HepG2 (cell line): ENCODE measurements around the gene KIF3C. TPM values are rescaled to one million over a fixed set of nuclear protein-coding genes. Genes with fewer than 3 reads are reported as not detected.

ENCODE experiments used
- ARNT ChIP-seq: fragments of 450-650 bp; IDR thresholded peaks from 2 replicates; pipeline ENCODE4 v1.6.1; 2017
- BRCA1 ChIP-seq: sonication (generic); formaldehyde crosslinking; IDR thresholded peaks from 2 replicates; pipeline ENCODE4 v1.4.0; 2020; ENCODE audit warnings: missing genetic modification reagents
- CENPT ChIP-seq: sonication (generic); formaldehyde crosslinking; IDR thresholded peaks from 2 replicates; pipeline ENCODE4 v1.8.0; 2022; ENCODE audit warnings: low read depth, mild to moderate bottlenecking, moderate library complexity, missing genetic modification reagents
- ELK4 ChIP-seq: sonication (generic); formaldehyde crosslinking; IDR thresholded peaks from 2 replicates; pipeline ENCODE4 v1.9.0; 2021; ENCODE audit warnings: missing genetic modification reagents, borderline replicate concordance
- ETV5 ChIP-seq: IDR thresholded peaks from 2 replicates; pipeline ENCODE4 v1.6.1; 2018; ENCODE audit warnings: missing biosample characterization, missing genetic modification reagents, inconsistent platforms, borderline replicate concordance
- HNF4G ChIP-seq, 2 experiments: sonication (generic) in 1 of 2; formaldehyde crosslinking in 1 of 2; IDR thresholded peaks; 2 replicates each; pipeline versions ENCODE4 v1.4.0 to v1.6.1; 2011 to 2020; ENCODE audit warnings: borderline replicate concordance in 2 of 2, low read depth in 2 of 2, mild to moderate bottlenecking in 2 of 2, low read length in 1 of 2, missing genetic modification reagents in 1 of 2, moderate library complexity in 1 of 2
- KDM5A ChIP-seq: fragments of 200-600 bp; sonication (generic); IDR thresholded peaks from 2 replicates; pipeline ENCODE4 v1.7.0; 2018; ENCODE audit warnings: antibody characterized with exemption, mild to moderate bottlenecking, low read length, borderline replicate concordance
- MED1 ChIP-seq: sonication (generic); formaldehyde crosslinking; IDR thresholded peaks from 2 replicates; pipeline ENCODE4 v1.4.0; 2020; ENCODE audit warnings: missing genetic modification reagents
- MXI1 ChIP-seq: IDR thresholded peaks from 3 replicates; pipeline ENCODE4 v1.6.1; 2012; ENCODE audit warnings: low read depth, low read length, inconsistent platforms, borderline replicate concordance
- NKX3-1 ChIP-seq: sonication (generic); formaldehyde crosslinking; IDR thresholded peaks from 2 replicates; pipeline ENCODE4 v1.5.0; 2020; ENCODE audit warnings: missing genetic modification reagents
- NPAS2 ChIP-seq: sonication (generic); formaldehyde crosslinking; IDR thresholded peaks from 2 replicates; pipeline ENCODE4 v1.8.0; 2022; ENCODE audit warnings: mild to moderate bottlenecking, missing genetic modification reagents, borderline replicate concordance
- NR3C1 ChIP-seq: sonication (generic); formaldehyde crosslinking; IDR thresholded peaks from 2 replicates; pipeline ENCODE4 v1.4.0; 2020; ENCODE audit warnings: missing genetic modification reagents
- PITX1 ChIP-seq: sonication (generic); formaldehyde crosslinking; IDR thresholded peaks from 2 replicates; pipeline ENCODE4 v1.5.1; 2020; ENCODE audit warnings: mild to moderate bottlenecking, missing genetic modification reagents
- POGK ChIP-seq: sonication (generic); formaldehyde crosslinking; conservative IDR thresholded peaks from 2 replicates; pipeline ENCODE4 v1.8.0; 2022; ENCODE audit warnings: mild to moderate bottlenecking, moderate library complexity, missing genetic modification reagents
- TBP ChIP-seq: sonication (generic); formaldehyde crosslinking; IDR thresholded peaks from 2 replicates; pipeline ENCODE4 v1.5.0; 2020; ENCODE audit warnings: missing genetic modification reagents
- ZC3H4 ChIP-seq: sonication (generic); formaldehyde crosslinking; IDR thresholded peaks from 2 replicates; pipeline ENCODE4 v1.4.0; 2020; ENCODE audit warnings: missing genetic modification reagents, borderline replicate concordance
- ZNF101 ChIP-seq: sonication (generic); formaldehyde crosslinking; IDR thresholded peaks from 2 replicates; pipeline ENCODE4 v1.4.0; 2020; ENCODE audit warnings: mild to moderate bottlenecking, low read depth, missing genetic modification reagents, borderline replicate concordance
- ZNF12 ChIP-seq: sonication (generic); formaldehyde crosslinking; IDR thresholded peaks from 2 replicates; pipeline ENCODE4 v1.5.0; 2020; ENCODE audit warnings: missing genetic modification reagents
- ZNF280B ChIP-seq: sonication (generic); formaldehyde crosslinking; IDR thresholded peaks from 2 replicates; pipeline ENCODE4 v1.5.0; 2020; ENCODE audit warnings: missing genetic modification reagents, mild to moderate bottlenecking, borderline replicate concordance
- ZNF558 ChIP-seq: sonication (generic); formaldehyde crosslinking; IDR thresholded peaks from 2 replicates; pipeline ENCODE4 v1.9.0; 2022; ENCODE audit warnings: mild to moderate bottlenecking, missing genetic modification reagents, borderline replicate concordance
- ZNF562 ChIP-seq: sonication (generic); formaldehyde crosslinking; IDR thresholded peaks from 2 replicates; pipeline ENCODE4 v1.8.0; 2022; ENCODE audit warnings: missing genetic modification reagents, borderline replicate concordance
- ZNF597 ChIP-seq: sonication (generic); formaldehyde crosslinking; IDR thresholded peaks from 2 replicates; pipeline ENCODE4 v1.5.0; 2020; ENCODE audit warnings: missing genetic modification reagents
- ZNF782 ChIP-seq: sonication (generic); formaldehyde crosslinking; IDR thresholded peaks from 2 replicates; pipeline ENCODE4 v1.4.0; 2020; ENCODE audit warnings: missing genetic modification reagents, mild to moderate bottlenecking, borderline replicate concordance
- ZSCAN30 ChIP-seq: sonication (generic); formaldehyde crosslinking; IDR thresholded peaks from 2 replicates; pipeline ENCODE4 v1.5.0; 2020; ENCODE audit warnings: mild to moderate bottlenecking, missing genetic modification reagents
- polyA plus RNA-seq, 8 experiments: library from polyadenylated mRNA; depleted of rRNA in 3 of 8; stranded (reverse) in 7 of 8; unstranded in 1 of 8; fragments of >200 nt; fragmentation: Illumina TruSeq in 4 of 8; extraction: Trizol in 4 of 8; gene quantifications; 2 replicates each; pipeline versions ENCODE4 v1.2.1 to v1.2.3, GENCODE V29; 2011 to 2016; ENCODE audit warnings: low read depth in 4 of 8, missing spikeins in 1 of 8, mixed read lengths in 1 of 8; ENCODE audit not compliant: insufficient read depth in 1 of 8
- total RNA-seq, 5 experiments: library from RNA; depleted of rRNA; stranded (reverse); fragments of >200 nt; fragmentation: Illumina TruSeq; extraction: Trizol; gene quantifications; 2 replicates each; pipeline ENCODE4 v1.2.3, GENCODE V29; 2016; ENCODE audit warnings: low read depth in 1 of 5

Gene KIF3C
- total and polyA plus RNA-seq, 2 of the 13 experiments (the other 11 are each of a cell fraction or from before 2014, with no cell fraction given) = 3.6 to 4.9 TPM

- TF ChIP-seq CENPT (CRISPR knock-in tag) (0 out of 2 replicates have a peak, but pooled peaks have one; percentile 74), POGK (CRISPR knock-in tag) (no peak; the same call in 1 of the 2 replicates), PITX1 (CRISPR knock-in tag) (no peak), ETV5 (CRISPR knock-in tag) (peak; percentile 11; the same call in 1 of the 2 replicates), KDM5A (peak; percentile 83), NKX3-1 (CRISPR knock-in tag) (no peak), HNF4G (IDR thresholded peaks at IDR 0.05; ENCODE audit: borderline replicate concordance, low read depth, low read length) (no peak), HNF4G (CRISPR knock-in tag; IDR thresholded peaks at IDR 0.05; ENCODE audit: borderline replicate concordance, low read depth) (no peak), ZNF597 (CRISPR knock-in tag) (no peak), ARNT (no peak), TBP (no peak), MXI1 (peak; percentile 38; the same call in 1 of the 3 replicates), NPAS2 (CRISPR knock-in tag) (no peak), ZNF558 (CRISPR knock-in tag) (peak; percentile 87; the same call in 1 of the 2 replicates), ZC3H4 (CRISPR knock-in tag) (no peak), ZSCAN30 (no peak), BRCA1 (CRISPR knock-in tag) (no peak), NR3C1 (no peak), ELK4 (no peak), ZNF280B (CRISPR knock-in tag) (no peak; the same call in none of the 2 replicates), ZNF782 (0 out of 2 replicates have a peak, but pooled peaks have one; percentile 10), ZNF12 (CRISPR knock-in tag) (no peak), ZNF101 (CRISPR knock-in tag) (no peak), ZNF562 (CRISPR knock-in tag) (no peak), MED1 (CRISPR knock-in tag) (peak; percentile 65)
These were observed 104.6 kb downstream of the KIF3C start (continued) for GRCh38 chr2:25877431-25878360.
